ENCODE results near the gene ARF1. TPM values are rescaled to one million over a fixed set of nuclear protein-coding genes. Genes with fewer than 3 reads are reported as not detected.

The ARF1 gene
- polyA plus RNA-seq, 3 donors: 580 to 789 (median 603) TPM

DNA sequence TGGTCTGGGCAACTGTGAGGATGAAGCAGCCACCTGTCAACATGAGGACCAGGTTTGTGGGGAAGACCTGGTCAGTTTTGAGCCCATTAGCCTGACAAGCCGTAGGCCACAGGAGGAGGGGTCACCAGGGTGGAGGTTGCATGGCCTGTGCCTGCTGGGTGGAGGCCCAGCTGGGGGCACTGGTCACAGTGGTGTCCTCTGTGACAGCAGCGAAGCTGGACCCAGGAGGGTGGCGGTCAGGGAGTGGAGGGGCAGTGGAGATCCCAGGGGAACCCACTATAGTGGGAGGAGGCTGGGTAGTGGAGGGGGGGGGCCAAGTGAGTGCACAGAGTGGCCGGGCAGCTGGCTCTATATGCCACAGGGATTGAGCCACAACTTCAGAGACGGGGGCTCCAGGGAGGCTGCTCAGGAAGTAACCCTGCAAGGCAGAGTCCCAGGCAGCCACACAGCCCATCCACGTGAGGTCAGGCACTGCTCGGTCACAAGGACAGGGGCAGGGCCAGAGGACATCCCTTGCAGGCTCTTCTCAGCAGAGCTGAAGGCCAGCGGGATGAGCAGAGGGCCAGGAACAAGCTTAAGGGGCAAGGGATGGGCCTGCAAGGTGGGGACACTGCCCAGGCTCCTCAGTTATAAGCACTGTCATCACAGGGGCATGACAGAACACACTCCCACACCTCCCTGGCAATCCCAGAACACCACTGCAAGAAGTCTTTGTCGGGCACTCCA, 22.9 kb downstream of the ARF1 start:
- H3K27ac ChIP-seq (ENCODE audit: low read depth in 1 of 2, low read length in 2 of 2): no peak overlapping the region
- H3K4me3 Mint-ChIP-seq: no peak overlapping the region
- 94% methylated on average over 9 of the region's 9 CpGs for WGBS (ENCODE audit: insufficient coverage)
- peak overlapping the region in 2 of 7 donors; percentile 69 to 79 for H3K27ac Mint-ChIP-seq
- peaks cover 55 to 68% of the 10 kb centered on the region in 2 donors for H3K4me1 ChIP-seq (ENCODE audit: control insufficient read depth in 1 of 2, insufficient read depth in 2 of 2, low read length in 2 of 2)
- no peaks in the 10 kb centered on the region for H3K9me3 Mint-ChIP-seq
- intact Hi-C loops (cut with micrococcal nuclease): loop anchor here (2.0 to 5.0 kb wide), 2 partner anchors 17 to 37 kb away; partner anchors contain the start of gene GUK1 (in 1 of the 2)
- no peak overlapping the region for H3K4me2 ChIP-seq (replicated peaks; ENCODE audit: extremely low read depth, low read length, poor library complexity, severe bottlenecking)
- H4K20me1 ChIP-seq (ENCODE audit: insufficient read depth, low read length): peaks cover 15% of the 10 kb centered on the region
- H3K79me2 ChIP-seq (ENCODE audit: insufficient read depth, low read length): peaks cover 61% of the 10 kb centered on the region
- no peak overlapping the region for H2AFZ ChIP-seq (ENCODE audit: insufficient read depth, low read depth, low read length, poor library complexity, severe bottlenecking)
- no peak overlapping the region for H3K9ac ChIP-seq (ENCODE audit: insufficient read depth, low read length, poor library complexity, severe bottlenecking)
- H3K36me3 ChIP-seq (replicated peaks in 1 of 2; ENCODE audit: control insufficient read depth in 1 of 2, insufficient read depth in 2 of 2, low read length in 2 of 2): peaks cover 14 to 26% of the 10 kb centered on the region in 2 donors
- H3K36me3 Mint-ChIP-seq: peaks cover 13 to 22% of the 10 kb centered on the region in 2 donors
- peaks cover 50% of the 10 kb centered on the region for H3K4me1 Mint-ChIP-seq
- no peak for DNase-seq
- H3K9me3 ChIP-seq (replicated peaks in 1 of 2; ENCODE audit: control insufficient read depth in 1 of 2, insufficient read depth in 1 of 2, low read length in 2 of 2): no peaks in the 10 kb centered on the region
- no peak overlapping the region for H3K4me3 ChIP-seq (replicated peaks in 1 of 3; ENCODE audit: low read depth in 2 of 3, low read length in 3 of 3)
- no peaks in the 10 kb centered on the region for H3K27me3 ChIP-seq (ENCODE audit: control insufficient read depth in 2 of 2, insufficient read depth in 2 of 2, low read length in 2 of 2)
- TF ChIP-seq, protein P1, sequence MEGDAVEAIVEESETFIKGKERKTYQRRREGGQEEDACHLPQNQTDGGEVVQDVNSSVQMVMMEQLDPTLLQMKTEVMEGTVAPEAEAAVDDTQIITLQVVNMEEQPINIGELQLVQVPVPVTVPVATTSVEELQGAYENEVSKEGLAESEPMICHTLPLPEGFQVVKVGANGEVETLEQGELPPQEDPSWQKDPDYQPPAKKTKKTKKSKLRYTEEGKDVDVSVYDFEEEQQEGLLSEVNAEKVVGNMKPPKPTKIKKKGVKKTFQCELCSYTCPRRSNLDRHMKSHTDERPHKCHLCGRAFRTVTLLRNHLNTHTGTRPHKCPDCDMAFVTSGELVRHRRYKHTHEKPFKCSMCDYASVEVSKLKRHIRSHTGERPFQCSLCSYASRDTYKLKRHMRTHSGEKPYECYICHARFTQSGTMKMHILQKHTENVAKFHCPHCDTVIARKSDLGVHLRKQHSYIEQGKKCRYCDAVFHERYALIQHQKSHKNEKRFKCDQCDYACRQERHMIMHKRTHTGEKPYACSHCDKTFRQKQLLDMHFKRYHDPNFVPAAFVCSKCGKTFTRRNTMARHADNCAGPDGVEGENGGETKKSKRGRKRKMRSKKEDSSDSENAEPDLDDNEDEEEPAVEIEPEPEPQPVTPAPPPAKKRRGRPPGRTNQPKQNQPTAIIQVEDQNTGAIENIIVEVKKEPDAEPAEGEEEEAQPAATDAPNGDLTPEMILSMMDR (IDR thresholded peaks at IDR 0.05): no peak
- peaks cover 0 to 4% (median 0%) of the 10 kb centered on the region in 3 donors for H3K27me3 Mint-ChIP-seq (ENCODE audit: low read depth in 3 of 3)

DNA sequence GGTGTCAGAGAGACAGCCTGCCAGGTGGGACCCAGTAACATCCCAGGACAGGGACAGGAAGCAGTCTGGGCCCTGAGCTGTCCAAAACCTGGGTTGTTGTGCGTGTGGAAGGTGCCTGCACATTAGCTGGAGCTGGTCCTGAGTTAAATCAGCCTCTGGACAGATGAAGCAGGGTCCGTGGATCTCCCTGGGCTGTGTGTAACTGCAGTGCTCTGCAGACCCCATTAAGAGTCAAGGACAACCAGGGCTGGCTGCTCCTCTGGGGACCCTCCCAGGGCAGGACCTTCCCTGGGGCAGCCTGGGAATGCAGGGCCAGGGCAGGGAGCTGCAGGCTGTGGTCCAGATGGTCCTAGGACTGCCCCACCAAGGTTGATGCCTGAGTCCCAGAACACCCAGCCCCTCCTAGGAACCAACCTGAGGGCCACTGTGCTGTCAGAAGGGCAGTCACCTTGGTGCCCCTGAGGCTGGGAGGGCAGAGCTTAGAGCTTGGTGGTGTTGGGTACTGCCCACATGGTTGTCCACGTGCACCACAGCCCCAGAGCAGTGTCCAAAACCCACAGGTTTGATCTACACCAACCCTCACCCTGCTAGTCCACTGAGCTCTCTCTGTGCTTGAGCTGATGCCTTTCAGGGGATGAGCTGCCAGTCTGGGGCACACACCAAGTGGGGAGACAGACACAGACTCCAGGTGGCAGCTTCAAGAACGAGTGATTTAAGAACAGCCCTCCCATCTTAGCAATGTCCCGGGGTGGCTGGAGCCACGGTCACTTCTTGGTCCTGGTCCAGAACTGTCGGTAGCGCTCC, 23.7 kb downstream of the ARF1 start:
- no peak overlapping the region for H3K4me3 Mint-ChIP-seq
- Histone ChIP-seq H3K79me2 (ENCODE audit: insufficient read depth, low read length) (peaks cover 55% of the 10 kb centered on the region), H3K27ac (ENCODE audit: low read depth in 1 of 2, low read length in 2 of 2) (no peak overlapping the region), H3K4me1 (ENCODE audit: control insufficient read depth in 1 of 2, insufficient read depth in 2 of 2, low read length in 2 of 2) (peaks cover 49 to 68% of the 10 kb centered on the region in 2 donors), H3K9ac (ENCODE audit: insufficient read depth, low read length, poor library complexity, severe bottlenecking) (no peak overlapping the region), H4K20me1 (ENCODE audit: insufficient read depth, low read length) (peaks cover 7% of the 10 kb centered on the region), H3K27me3 (ENCODE audit: control insufficient read depth in 2 of 2, insufficient read depth in 2 of 2, low read length in 2 of 2) (no peaks in the 10 kb centered on the region), H2AFZ (ENCODE audit: insufficient read depth, low read depth, low read length, poor library complexity, severe bottlenecking) (no peak overlapping the region), H3K9me3 (replicated peaks in 1 of 2; ENCODE audit: control insufficient read depth in 1 of 2, insufficient read depth in 1 of 2, low read length in 2 of 2) (no peaks in the 10 kb centered on the region), H3K36me3 (replicated peaks in 1 of 2; ENCODE audit: control insufficient read depth in 1 of 2, insufficient read depth in 2 of 2, low read length in 2 of 2) (peaks cover 11 to 21% of the 10 kb centered on the region in 2 donors), H3K4me3 (replicated peaks in 1 of 3; ENCODE audit: low read depth in 2 of 3, low read length in 3 of 3) (no peak overlapping the region), H3K4me2 (replicated peaks; ENCODE audit: extremely low read depth, low read length, poor library complexity, severe bottlenecking) (no peak overlapping the region)
- 88% methylated on average over 7 of the region's 8 CpGs for WGBS (ENCODE audit: insufficient coverage)
- TF ChIP-seq, protein P1 (IDR thresholded peaks at IDR 0.05): no peak
- H3K9me3 Mint-ChIP-seq: peaks cover 0 to 2% (median 1%) of the 10 kb centered on the region in 7 donors
- DNase-seq: no peak
- H3K27me3 Mint-ChIP-seq (ENCODE audit: low read depth in 3 of 3): peaks cover 0 to 2% (median 0%) of the 10 kb centered on the region in 3 donors
- peak overlapping the region in 4 of 7 donors; percentile 15 to 65 (median 36) for H3K27ac Mint-ChIP-seq
- H3K36me3 Mint-ChIP-seq: peaks cover 13 to 21% of the 10 kb centered on the region in 2 donors
- H3K4me1 Mint-ChIP-seq: peaks cover 50% of the 10 kb centered on the region
- intact Hi-C loops (cut with micrococcal nuclease): loop anchor here (2.0 to 5.0 kb wide), 2 partner anchors 17 to 36 kb away; partner anchors contain the start of gene GUK1 (in 1 of the 2)

Measured in CD14-positive monocyte (primary cell).